PC-9 (cell line): ENCODE data around the gene CD2AP. TPM values are rescaled to one million over a fixed set of nuclear protein-coding genes. Genes with fewer than 3 reads are reported as not detected.

ENCODE experiments used
- BruUV-seq: library from RNA; stranded (reverse); fragments of 400-500 nt; replicated peaks from 2 replicates; lab custom pipeline; 2021; lab: Mats Ljungman, UMichigan
- CTCF ChIA-PET: fragments of 300-600 bp; sonication (Branson Sonifier 250); formaldehyde crosslinking; loops from one replicate; lab custom pipeline; 2022; ENCODE audit warnings: antibody characterized with exemption; lab: Charles Lee
- POLR2A ChIA-PET: fragments of 300-600 bp; sonication (Branson Sonifier 250); formaldehyde crosslinking; loops from one replicate; lab custom pipeline; 2022; ENCODE audit warnings: antibody characterized with exemption; ENCODE audit not compliant: unreplicated experiment; lab: Charles Lee
- DNase-seq, 2 experiments: peaks; one replicate each; pipeline versions ENCODE4 v3.0.0 to v3.0.0-alpha.2; 2015 to 2022; ENCODE audit warnings: mixed read lengths in 1 of 2
- H2AFZ ChIP-seq: fragments of 200-600 bp; sonication (generic); 2 replicates; pipeline ENCODE4 v1.8.1; 2017; ENCODE audit warnings: antibody characterized with exemption
- H3F3A ChIP-seq: fragments of 200-600 bp; sonication (generic); 2 replicates; pipeline ENCODE4 v1.8.1; 2017; ENCODE audit warnings: antibody characterized with exemption, mild to moderate bottlenecking, low read depth; ENCODE audit not compliant: insufficient read depth
- H3K27ac ChIP-seq: fragments of 200-600 bp; sonication (generic); 2 replicates; pipeline ENCODE4 v1.6.1; 2016; ENCODE audit warnings: mixed run types
- H3K27me3 ChIP-seq: fragments of 200-600 bp; sonication (generic); 2 replicates; pipeline ENCODE4 v1.6.1; 2016; ENCODE audit warnings: low read depth, mixed run types; ENCODE audit not compliant: insufficient read depth
- H3K36me3 ChIP-seq: fragments of 200-600 bp; sonication (generic); 2 replicates; pipeline ENCODE4 v1.6.1; 2016; ENCODE audit warnings: low read depth, mixed run types
- H3K4me1 ChIP-seq: fragments of 200-600 bp; sonication (generic); replicated peaks from 2 replicates; pipeline ENCODE4 v1.6.1; 2016; ENCODE audit warnings: mixed run types; ENCODE audit not compliant: insufficient read depth
- H3K4me2 ChIP-seq: fragments of 200-600 bp; sonication (generic); 2 replicates; pipeline ENCODE4 v1.6.1; 2017; ENCODE audit warnings: mixed run types
- H3K4me3 ChIP-seq: fragments of 200-600 bp; sonication (generic); 2 replicates; pipeline ENCODE4 v1.6.1; 2016; ENCODE audit warnings: mixed run types
- H3K79me2 ChIP-seq: fragments of 200-600 bp; sonication (generic); 2 replicates; pipeline ENCODE4 v1.6.1; 2017; ENCODE audit warnings: low read depth, mixed run types
- H3K9me2 ChIP-seq: fragments of 200-600 bp; sonication (generic); 2 replicates; pipeline ENCODE4 v1.8.1; 2017; ENCODE audit warnings: mild to moderate bottlenecking; ENCODE audit not compliant: insufficient read depth
- H3K9me3 ChIP-seq: fragments of 200-600 bp; sonication (generic); 2 replicates; pipeline ENCODE4 v1.8.1; 2016; ENCODE audit warnings: low read depth; ENCODE audit not compliant: insufficient read depth
- H4K20me1 ChIP-seq: fragments of 200-600 bp; sonication (generic); 2 replicates; pipeline ENCODE4 v1.8.1; 2017; ENCODE audit not compliant: insufficient read depth
- EZH2 ChIP-seq: fragments of 200-600 bp; sonication (generic); IDR thresholded peaks from 2 replicates; pipeline ENCODE4 v1.8.0; 2017; ENCODE audit warnings: antibody characterized with exemption, low read depth
- intact Hi-C: fragments of 100-400 bp; cut with micrococcal nuclease; formaldehyde crosslinking; loops from one replicate; pipeline ENCODE4 v1.10.0; 2022; ENCODE audit not compliant: unreplicated experiment
- total RNA-seq: library from RNA; stranded (reverse); gene quantifications from 2 replicates; pipeline ENCODE4 v1.2.3, GENCODE V29; 2021
- TF ChIP-seq, protein P1 (sequence below): fragments of 200-600 bp; sonication (generic); conservative IDR thresholded peaks from 2 replicates; pipeline ENCODE4 v1.6.1; 2017; ENCODE audit warnings: mixed run types, antibody characterized with exemption, mild to moderate bottlenecking, moderate library complexity

The CD2AP gene
- total RNA-seq, 1 experiment from 2014 or later: 55.5 TPM

DNA sequence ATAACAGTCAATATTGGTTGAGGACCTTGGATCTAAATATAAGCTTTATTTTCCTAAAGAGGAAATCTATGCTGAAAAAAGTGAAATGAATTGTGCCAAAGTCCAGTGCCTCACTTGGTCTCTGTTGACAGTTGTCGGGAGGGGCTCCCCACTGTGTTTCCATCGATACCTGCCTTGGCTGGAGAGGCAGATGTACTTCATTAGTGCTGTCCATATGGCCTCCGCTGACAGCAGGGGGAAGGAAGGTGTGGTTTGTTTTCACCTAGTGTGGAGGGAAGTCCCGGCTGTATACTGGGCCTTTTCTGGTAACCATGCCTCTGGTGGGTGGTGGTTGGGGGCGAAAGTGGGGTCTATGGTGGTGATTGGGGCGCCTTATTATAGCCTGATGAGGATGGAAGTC lies 42.7 kb downstream of the CD2AP start:
- peaks cover 26% of the 10 kb centered on the region for H4K20me1 ChIP-seq
- H3K4me2 ChIP-seq: no peak overlapping the region
- H3F3A ChIP-seq: peaks cover 4% of the 10 kb centered on the region; the same call in 1 of the 2 replicates
- no peak overlapping the region for H3K27ac ChIP-seq
- TF ChIP-seq EZH2: no peak
- TF ChIP-seq, protein P1, sequence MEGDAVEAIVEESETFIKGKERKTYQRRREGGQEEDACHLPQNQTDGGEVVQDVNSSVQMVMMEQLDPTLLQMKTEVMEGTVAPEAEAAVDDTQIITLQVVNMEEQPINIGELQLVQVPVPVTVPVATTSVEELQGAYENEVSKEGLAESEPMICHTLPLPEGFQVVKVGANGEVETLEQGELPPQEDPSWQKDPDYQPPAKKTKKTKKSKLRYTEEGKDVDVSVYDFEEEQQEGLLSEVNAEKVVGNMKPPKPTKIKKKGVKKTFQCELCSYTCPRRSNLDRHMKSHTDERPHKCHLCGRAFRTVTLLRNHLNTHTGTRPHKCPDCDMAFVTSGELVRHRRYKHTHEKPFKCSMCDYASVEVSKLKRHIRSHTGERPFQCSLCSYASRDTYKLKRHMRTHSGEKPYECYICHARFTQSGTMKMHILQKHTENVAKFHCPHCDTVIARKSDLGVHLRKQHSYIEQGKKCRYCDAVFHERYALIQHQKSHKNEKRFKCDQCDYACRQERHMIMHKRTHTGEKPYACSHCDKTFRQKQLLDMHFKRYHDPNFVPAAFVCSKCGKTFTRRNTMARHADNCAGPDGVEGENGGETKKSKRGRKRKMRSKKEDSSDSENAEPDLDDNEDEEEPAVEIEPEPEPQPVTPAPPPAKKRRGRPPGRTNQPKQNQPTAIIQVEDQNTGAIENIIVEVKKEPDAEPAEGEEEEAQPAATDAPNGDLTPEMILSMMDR: no peak
- BruUV-seq: no TSS peak
- no peaks in the 10 kb centered on the region for H3K4me1 ChIP-seq
- CTCF ChIA-PET: no interaction called here
- H3K9me2 ChIP-seq: no peaks in the 10 kb centered on the region
- peaks cover 86% of the 10 kb centered on the region for H3K79me2 ChIP-seq
- no peaks in the 10 kb centered on the region for H3K27me3 ChIP-seq
- DNase-seq: no peak
- H3K36me3 ChIP-seq: no peaks in the 10 kb centered on the region
- no peaks in the 10 kb centered on the region; the same call in 1 of the 2 replicates for H3K9me3 ChIP-seq
- H3K4me3 ChIP-seq: no peak overlapping the region
- no peak overlapping the region for H2AFZ ChIP-seq
- intact Hi-C loops: no loop called here
- POLR2A ChIA-PET: interaction anchor here (0.6 kb wide), 1 partner anchor 14 kb away, joined by 4 read pairs; no protein-coding TSS in a partner anchor

DNA sequence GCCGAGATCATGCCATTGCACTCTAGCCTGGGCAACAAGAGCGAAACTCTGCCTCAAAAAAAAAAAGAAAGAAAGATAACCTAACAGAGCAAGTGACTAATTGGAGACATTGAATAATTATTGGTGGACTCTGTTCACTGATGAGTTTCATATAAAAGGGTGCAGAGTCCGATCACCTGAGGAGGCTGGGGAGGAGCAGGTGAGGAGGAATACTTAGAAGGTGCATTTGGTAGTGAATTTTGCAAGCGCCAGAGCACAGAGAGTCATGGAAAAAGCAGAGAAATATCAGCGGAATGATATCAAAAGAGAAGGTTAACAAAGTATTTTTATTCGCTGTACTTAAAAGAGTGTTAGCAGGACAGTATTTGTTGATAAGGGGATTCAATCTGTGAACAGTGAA lies 44.4 kb downstream of the CD2AP start:
- Histone ChIP-seq H3K36me3 (no peaks in the 10 kb centered on the region), H3K9me2 (no peaks in the 10 kb centered on the region), H3K4me1 (no peaks in the 10 kb centered on the region), H3K27ac (no peak overlapping the region), H2AFZ (no peak overlapping the region), H3K9me3 (no peaks in the 10 kb centered on the region; the same call in 1 of the 2 replicates), H4K20me1 (peaks cover 31% of the 10 kb centered on the region), H3K4me2 (no peak overlapping the region), H3K4me3 (no peak overlapping the region), H3K27me3 (no peaks in the 10 kb centered on the region), H3K79me2 (peaks cover 83% of the 10 kb centered on the region), H3F3A (peaks cover 12% of the 10 kb centered on the region; the same call in 1 of the 2 replicates)
- no TSS peak for BruUV-seq
- no peak for TF ChIP-seq EZH2
- TF ChIP-seq, protein P1: no peak
- intact Hi-C loops: no loop called here
- DNase-seq: no peak
- CTCF ChIA-PET: no interaction called here
- POLR2A ChIA-PET: no interaction called here

DNA sequence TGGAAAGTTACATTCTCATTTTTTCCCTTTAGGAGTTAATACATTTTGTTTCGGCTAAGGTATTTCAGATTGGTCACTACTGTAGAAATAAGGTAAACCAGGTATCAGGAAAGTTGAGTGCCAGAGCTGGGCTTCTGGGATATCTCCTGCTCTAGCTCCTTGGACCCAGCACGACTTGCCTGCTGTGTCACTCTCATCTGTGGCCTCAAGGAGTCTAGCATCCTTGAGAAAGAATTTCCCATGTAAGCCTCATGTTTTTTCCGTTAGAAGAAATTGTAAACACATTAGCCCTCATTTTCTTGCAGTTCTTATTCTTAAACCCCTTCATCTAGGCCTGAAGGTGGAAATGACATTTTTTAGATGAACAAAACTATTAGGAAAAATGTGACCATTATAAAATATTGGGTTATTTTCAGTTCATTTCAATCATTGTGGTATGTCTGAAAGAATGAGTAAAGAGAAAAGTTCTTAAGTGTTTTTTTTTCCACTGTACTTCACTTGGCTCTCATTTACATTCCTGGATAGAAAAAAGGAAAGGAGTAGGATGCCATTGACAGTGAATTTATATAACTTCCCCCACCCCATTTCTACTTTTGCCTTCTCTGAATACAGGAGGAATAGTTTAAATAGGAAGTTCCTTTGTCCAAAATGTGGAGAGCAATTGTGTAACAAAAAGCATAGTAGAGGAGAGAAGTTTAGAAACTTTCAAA lies 46.7 kb downstream of the CD2AP start:
- H3F3A ChIP-seq: peaks cover 12% of the 10 kb centered on the region; the same call in 1 of the 2 replicates
- H3K4me2 ChIP-seq: no peak overlapping the region
- no peaks in the 10 kb centered on the region; the same call in 1 of the 2 replicates for H3K9me3 ChIP-seq
- no peaks in the 10 kb centered on the region for H3K4me1 ChIP-seq
- H4K20me1 ChIP-seq: peaks cover 23% of the 10 kb centered on the region
- ChIA-PET POLR2A (no interaction called here), CTCF (no interaction called here)
- no peak overlapping the region for H3K27ac ChIP-seq
- no peaks in the 10 kb centered on the region for H3K27me3 ChIP-seq
- intact Hi-C loops: no loop called here
- H3K9me2 ChIP-seq: no peaks in the 10 kb centered on the region
- H3K79me2 ChIP-seq: peaks cover 85% of the 10 kb centered on the region
- no peak for DNase-seq
- no peaks in the 10 kb centered on the region for H3K36me3 ChIP-seq
- no TSS peak for BruUV-seq
- TF ChIP-seq EZH2: no peak
- TF ChIP-seq, protein P1: no peak
- no peak overlapping the region for H3K4me3 ChIP-seq
- no peak overlapping the region for H2AFZ ChIP-seq
